ENCODE data around the gene CFHR4. TPM values are rescaled to one million over a fixed set of nuclear protein-coding genes. Genes with fewer than 3 reads are reported as not detected.
A peak's percentile ranks its signal among the peaks of the same experiment; 100 is the strongest.
"Not testable (repeated sequence)": the region's sequence is repeated elsewhere in the genome, so short reads cannot be mapped to it uniquely, and the experiment has no call there.

CFHR4 gene
- total RNA-seq, 1 donor from 2014 or later = 0.87 TPM

- Mint-ChIP-seq H3K4me3 (ENCODE audit: unreplicated experiment) (no peak overlapping the region), H3K36me3 (ENCODE audit: low read depth, unreplicated experiment) (no peaks in the 10 kb centered on the region), H3K27ac (ENCODE audit: unreplicated experiment) (no peak overlapping the region), H3K27me3 (ENCODE audit: unreplicated experiment) (no peaks in the 10 kb centered on the region), H3K9me3 (ENCODE audit: unreplicated experiment) (no peaks in the 10 kb centered on the region), H3K4me1 (ENCODE audit: unreplicated experiment) (no peaks in the 10 kb centered on the region)
- no peak for TF ChIP-seq CTCF (IDR thresholded peaks at IDR 0.05; ENCODE audit: unreplicated experiment)
- no peak for DNase-seq (ENCODE audit: low spot score)
Measured at GRCh38 chr1:196897158-196897828, 9.4 kb downstream of the CFHR4 start.

- no peaks in the 10 kb centered on the region for H3K27me3 Mint-ChIP-seq (ENCODE audit: unreplicated experiment)
- no peak overlapping the region for H3K4me3 Mint-ChIP-seq (ENCODE audit: unreplicated experiment)
- TF ChIP-seq CTCF (IDR thresholded peaks at IDR 0.05; ENCODE audit: unreplicated experiment) = peak; percentile 40
- no peaks in the 10 kb centered on the region for H3K36me3 Mint-ChIP-seq (ENCODE audit: low read depth, unreplicated experiment)
- no peaks in the 10 kb centered on the region for H3K9me3 Mint-ChIP-seq (ENCODE audit: unreplicated experiment)
- no peak overlapping the region for H3K27ac Mint-ChIP-seq (ENCODE audit: unreplicated experiment)
- DNase-seq (ENCODE audit: low spot score) = no peak
- no peaks in the 10 kb centered on the region for H3K4me1 Mint-ChIP-seq (ENCODE audit: unreplicated experiment)
Measured at GRCh38 chr1:196902344-196902743, 14.5 kb downstream of the CFHR4 start.

- no peaks in the 10 kb centered on the region for H3K9me3 Mint-ChIP-seq (ENCODE audit: unreplicated experiment)
- H3K27me3 Mint-ChIP-seq (ENCODE audit: unreplicated experiment) = no peaks in the 10 kb centered on the region
- peaks cover 5% of the 10 kb centered on the region for H3K4me1 Mint-ChIP-seq (ENCODE audit: unreplicated experiment)
- no peak for DNase-seq (ENCODE audit: low spot score)
- H3K4me3 Mint-ChIP-seq (ENCODE audit: unreplicated experiment) = no peak overlapping the region
- no peaks in the 10 kb centered on the region for H3K36me3 Mint-ChIP-seq (ENCODE audit: low read depth, unreplicated experiment)
- no peak overlapping the region for H3K27ac Mint-ChIP-seq (ENCODE audit: unreplicated experiment)
- peak; percentile 34 for TF ChIP-seq CTCF (IDR thresholded peaks at IDR 0.05; ENCODE audit: unreplicated experiment)
Measured at GRCh38 chr1:196910215-196910614, 22.4 kb downstream of the CFHR4 start.

- not testable (repeated sequence) for H3K27me3 Mint-ChIP-seq (ENCODE audit: unreplicated experiment); H3K27ac Mint-ChIP-seq (ENCODE audit: unreplicated experiment); H3K4me3 Mint-ChIP-seq (ENCODE audit: unreplicated experiment); H3K9me3 Mint-ChIP-seq (ENCODE audit: unreplicated experiment); H3K36me3 Mint-ChIP-seq (ENCODE audit: low read depth, unreplicated experiment); H3K4me1 Mint-ChIP-seq (ENCODE audit: unreplicated experiment); DNase-seq (ENCODE audit: low spot score)
Measured at GRCh38 chr1:196912283-196912682, 24.4 kb downstream of the CFHR4 start.

GRCh38 chr1:196926839-196927238, 39.0 kb downstream of the CFHR4 start:
- H3K4me3 Mint-ChIP-seq (ENCODE audit: unreplicated experiment); H3K4me1 Mint-ChIP-seq (ENCODE audit: unreplicated experiment); H3K36me3 Mint-ChIP-seq (ENCODE audit: low read depth, unreplicated experiment); H3K27me3 Mint-ChIP-seq (ENCODE audit: unreplicated experiment); DNase-seq (ENCODE audit: low spot score); H3K27ac Mint-ChIP-seq (ENCODE audit: unreplicated experiment); H3K9me3 Mint-ChIP-seq (ENCODE audit: unreplicated experiment): not testable (repeated sequence)

GRCh38 chr1:196932853-196933252, 45.0 kb downstream of the CFHR4 start:
- not testable (repeated sequence) for H3K4me1 Mint-ChIP-seq (ENCODE audit: unreplicated experiment); DNase-seq (ENCODE audit: low spot score); H3K9me3 Mint-ChIP-seq (ENCODE audit: unreplicated experiment); H3K4me3 Mint-ChIP-seq (ENCODE audit: unreplicated experiment); H3K27ac Mint-ChIP-seq (ENCODE audit: unreplicated experiment); H3K27me3 Mint-ChIP-seq (ENCODE audit: unreplicated experiment); H3K36me3 Mint-ChIP-seq (ENCODE audit: low read depth, unreplicated experiment)

All from endothelial cell (in vitro differentiated cells).